DND-41 (cell line): ENCODE data around the gene TYRP1.

Source experiments
- ATAC-seq: fragments of 200-7000 bp; cut with Tn5 transposase; 3 replicates; pipeline ENCODE4 v1.9.1; 2021; ENCODE audit warnings: low read depth; ENCODE audit not compliant: insufficient read depth
- DNase-seq: peaks from one replicate; pipeline ENCODE4 v3.0.0-alpha.2; 2020
- H2AFZ ChIP-seq: 2 replicates; pipeline ENCODE4 v1.6.0; 2012; ENCODE audit warnings: low read depth, low read length
- H3K27ac ChIP-seq: 2 replicates; pipeline ENCODE4 v1.5.1; 2012; ENCODE audit warnings: low read length, inconsistent platforms
- H3K27me3 ChIP-seq: fragments of 200-600 bp; sonication (generic); 2 replicates; pipeline ENCODE4 v1.6.0; 2012; ENCODE audit warnings: low read length, mild to moderate bottlenecking, inconsistent platforms; ENCODE audit not compliant: insufficient read depth, poor library complexity
- H3K36me3 ChIP-seq: 2 replicates; pipeline ENCODE4 v1.5.1; 2012; ENCODE audit warnings: low read length, inconsistent platforms; ENCODE audit not compliant: insufficient read depth
- H3K4me1 ChIP-seq: 2 replicates; pipeline ENCODE4 v1.5.1; 2012; ENCODE audit warnings: mild to moderate bottlenecking, low read length; ENCODE audit not compliant: insufficient read depth
- H3K4me2 ChIP-seq: 2 replicates; pipeline ENCODE4 v1.6.0; 2012; ENCODE audit warnings: mild to moderate bottlenecking, moderate library complexity, low read length, inconsistent platforms; ENCODE audit not compliant: insufficient read depth
- H3K4me3 ChIP-seq, 2 experiments: fragments of 200-600 bp in 1 of 2; shearing (Covaris generic) in 1 of 2; 2 replicates each; pipeline ENCODE4 v1.5.1; 2012 to 2016; ENCODE audit warnings: inconsistent platforms in 2 of 2, low read length in 2 of 2, mild to moderate bottlenecking in 2 of 2, low read depth in 1 of 2, moderate library complexity in 1 of 2
- H3K79me2 ChIP-seq: 2 replicates; pipeline ENCODE4 v1.6.0; 2012; ENCODE audit warnings: low read length, inconsistent platforms; ENCODE audit not compliant: insufficient read depth
- H3K9ac ChIP-seq: 2 replicates; pipeline ENCODE4 v1.6.0; 2012; ENCODE audit warnings: low read depth, mild to moderate bottlenecking, inconsistent platforms, low read length, moderate library complexity
- H3K9me3 ChIP-seq: 2 replicates; pipeline ENCODE4 v1.5.1; 2012; ENCODE audit warnings: low read length, moderate library complexity, mild to moderate bottlenecking, inconsistent platforms; ENCODE audit not compliant: insufficient read depth, severe bottlenecking
- H4K20me1 ChIP-seq: 2 replicates; pipeline ENCODE4 v1.6.0; 2012; ENCODE audit warnings: low read length; ENCODE audit not compliant: insufficient read depth
- CTCF ChIP-seq: IDR thresholded peaks from 2 replicates; pipeline ENCODE4 v1.5.1; 2012; ENCODE audit warnings: borderline replicate concordance, low read length, moderate library complexity, mild to moderate bottlenecking; ENCODE audit not compliant: poor library complexity, severe bottlenecking; ENCODE audit errors: extremely low read depth
- EZH2 ChIP-seq: IDR thresholded peaks from 3 replicates; pipeline ENCODE4 v1.6.1; 2012; ENCODE audit warnings: borderline replicate concordance, low read depth, mild to moderate bottlenecking, moderate library complexity, low read length, inconsistent platforms; ENCODE audit not compliant: severe bottlenecking

Gene TYRP1

GRCh38 chr9:12732971-12733370 lies 39.8 kb downstream of the TYRP1 start:
- H3K27ac ChIP-seq: no peak overlapping the region
- DNase-seq (no peak), ATAC-seq (no peak)
- H3K4me3 ChIP-seq: no peak overlapping the region
- no peaks in the 10 kb centered on the region for H3K36me3 ChIP-seq
- no peaks in the 10 kb centered on the region for H3K27me3 ChIP-seq
- H4K20me1 ChIP-seq: no peaks in the 10 kb centered on the region
- H3K9ac ChIP-seq: no peak overlapping the region
- no peaks in the 10 kb centered on the region for H3K4me1 ChIP-seq
- H2AFZ ChIP-seq: no peak overlapping the region
- no peaks in the 10 kb centered on the region for H3K9me3 ChIP-seq
- no peaks in the 10 kb centered on the region for H3K79me2 ChIP-seq
- H3K4me2 ChIP-seq: no peak overlapping the region
- TF ChIP-seq CTCF: no peak
- no peak for TF ChIP-seq EZH2

- no peak overlapping the region for H3K4me2 ChIP-seq
- no peak overlapping the region for H2AFZ ChIP-seq
- no peak for TF ChIP-seq CTCF
- no peak for TF ChIP-seq EZH2
- no peaks in the 10 kb centered on the region for H3K36me3 ChIP-seq
- no peaks in the 10 kb centered on the region for H3K9me3 ChIP-seq
- no peaks in the 10 kb centered on the region for H4K20me1 ChIP-seq
- no peaks in the 10 kb centered on the region for H3K4me1 ChIP-seq
- ATAC-seq (no peak), DNase-seq (no peak)
- no peaks in the 10 kb centered on the region for H3K27me3 ChIP-seq
- H3K9ac ChIP-seq: no peak overlapping the region
- no peak overlapping the region for H3K27ac ChIP-seq
- no peaks in the 10 kb centered on the region for H3K79me2 ChIP-seq
- no peak overlapping the region for H3K4me3 ChIP-seq
Measured at GRCh38 chr9:12735665-12736064, 42.5 kb downstream of the TYRP1 start.

- Histone ChIP-seq H3K27me3 (no peaks in the 10 kb centered on the region), H3K27ac (no peak overlapping the region), H3K9me3 (no peaks in the 10 kb centered on the region), H3K4me1 (no peaks in the 10 kb centered on the region), H3K9ac (no peak overlapping the region), H4K20me1 (no peaks in the 10 kb centered on the region), H2AFZ (no peak overlapping the region), H3K4me3 (no peak overlapping the region), H3K79me2 (no peaks in the 10 kb centered on the region), H3K36me3 (no peaks in the 10 kb centered on the region), H3K4me2 (no peak overlapping the region)
- no peak for TF ChIP-seq EZH2
- no peak for TF ChIP-seq CTCF
- no peak for ATAC-seq
- DNase-seq: no peak
Measured at GRCh38 chr9:12737871-12738270, 44.7 kb downstream of the TYRP1 start.

- ATAC-seq (no peak), DNase-seq (no peak)
Measured at GRCh38 chr9:12739014-12739652, 45.9 kb downstream of the TYRP1 start.

More at GRCh38 chr9:12739014-12739652, 45.9 kb downstream of the TYRP1 start:
- Histone ChIP-seq H3K9ac (no peak overlapping the region), H3K27ac (no peak overlapping the region), H3K79me2 (no peaks in the 10 kb centered on the region), H3K9me3 (no peaks in the 10 kb centered on the region), H3K4me3 (no peak overlapping the region), H3K4me2 (no peak overlapping the region), H3K4me1 (no peaks in the 10 kb centered on the region), H2AFZ (no peak overlapping the region), H3K36me3 (no peaks in the 10 kb centered on the region), H3K27me3 (no peaks in the 10 kb centered on the region), H4K20me1 (no peaks in the 10 kb centered on the region)
- TF ChIP-seq CTCF: no peak
- no peak for TF ChIP-seq EZH2
